ENCODE results near the gene GRIN2C. TPM values are rescaled to one million over a fixed set of nuclear protein-coding genes. Genes with fewer than 3 reads are reported as not detected.

GRIN2C gene
- total RNA-seq, 1 donor from 2014 or later = 1.0 TPM

- Histone ChIP-seq H3K4me2 (ENCODE audit: low read length) (no peak overlapping the region), H3K27ac (ENCODE audit: low read depth, low read length) (no peak overlapping the region), H3K9ac (ENCODE audit: low read length) (no peak overlapping the region), H3K9me3 (ENCODE audit: insufficient read depth, low read depth, low read length) (no peaks in the 10 kb centered on the region), H3K4me3 (ENCODE audit: insufficient read depth, low read depth, low read length) (no peak overlapping the region), H3K79me2 (ENCODE audit: insufficient read depth, low read length) (no peaks in the 10 kb centered on the region), H3K4me1 (ENCODE audit: insufficient read depth, low read length) (no peaks in the 10 kb centered on the region), H3K36me3 (ENCODE audit: insufficient read depth, low read length) (no peaks in the 10 kb centered on the region), H2AFZ (ENCODE audit: low read depth, low read length) (no peak overlapping the region), H3K27me3 (ENCODE audit: insufficient read depth, low read length) (no peaks in the 10 kb centered on the region), H4K20me1 (ENCODE audit: insufficient read depth, low read length) (peaks cover 45% of the 10 kb centered on the region)
- DNase-seq (ENCODE audit: low read depth) (no peak), FAIRE-seq (no peak)
- Mint-ChIP-seq H3K27ac (ENCODE audit: unreplicated experiment) (no peak overlapping the region), H3K4me3 (ENCODE audit: unreplicated experiment) (no peak overlapping the region), H3K9me3 (ENCODE audit: unreplicated experiment) (no peaks in the 10 kb centered on the region), H3K36me3 (ENCODE audit: low read depth, unreplicated experiment) (peaks cover 37% of the 10 kb centered on the region), H3K4me1 (ENCODE audit: low read depth, unreplicated experiment) (no peaks in the 10 kb centered on the region), H3K27me3 (ENCODE audit: low read depth, unreplicated experiment) (peaks cover 2% of the 10 kb centered on the region)
- TF ChIP-seq EZH2 (IDR thresholded peaks at IDR 0.05; ENCODE audit: insufficient read depth, low read length) = no peak
- TF ChIP-seq CTCF (IDR thresholded peaks at IDR 0.05; ENCODE audit: insufficient read depth, low read depth, low read length) = no peak
Measured at GRCh38 chr17:74816905-74817620, 42.6 kb downstream of the GRIN2C start.

GRCh38 chr17:74815550-74816370, 43.9 kb downstream of the GRIN2C start:
- no peak for DNase-seq (ENCODE audit: low read depth)
- peaks cover 38% of the 10 kb centered on the region for H3K36me3 Mint-ChIP-seq (ENCODE audit: low read depth, unreplicated experiment)
- TF ChIP-seq CTCF (IDR thresholded peaks at IDR 0.05; ENCODE audit: insufficient read depth, low read depth, low read length) (no peak), EZH2 (IDR thresholded peaks at IDR 0.05; ENCODE audit: insufficient read depth, low read length) (no peak)
- Histone ChIP-seq H3K27ac (ENCODE audit: low read depth, low read length) (no peak overlapping the region), H2AFZ (ENCODE audit: low read depth, low read length) (no peak overlapping the region), H3K9me3 (ENCODE audit: insufficient read depth, low read depth, low read length) (no peaks in the 10 kb centered on the region), H3K4me1 (ENCODE audit: insufficient read depth, low read length) (no peaks in the 10 kb centered on the region), H3K36me3 (ENCODE audit: insufficient read depth, low read length) (no peaks in the 10 kb centered on the region), H3K4me3 (ENCODE audit: insufficient read depth, low read depth, low read length) (no peak overlapping the region), H3K27me3 (ENCODE audit: insufficient read depth, low read length) (no peaks in the 10 kb centered on the region), H3K79me2 (ENCODE audit: insufficient read depth, low read length) (no peaks in the 10 kb centered on the region), H3K9ac (ENCODE audit: low read length) (no peak overlapping the region), H3K4me2 (ENCODE audit: low read length) (no peak overlapping the region), H4K20me1 (ENCODE audit: insufficient read depth, low read length) (peaks cover 50% of the 10 kb centered on the region)
- H3K27me3 Mint-ChIP-seq (ENCODE audit: low read depth, unreplicated experiment) = peaks cover 2% of the 10 kb centered on the region
- H3K27ac Mint-ChIP-seq (ENCODE audit: unreplicated experiment) = no peak overlapping the region
- FAIRE-seq = no peak
- no peaks in the 10 kb centered on the region for H3K4me1 Mint-ChIP-seq (ENCODE audit: low read depth, unreplicated experiment)
- H3K4me3 Mint-ChIP-seq (ENCODE audit: unreplicated experiment) = no peak overlapping the region
- H3K9me3 Mint-ChIP-seq (ENCODE audit: unreplicated experiment) = no peaks in the 10 kb centered on the region
